Endothelial cell of umbilical vein (primary cell): Measurements from ENCODE around the gene KLF13. TPM values are rescaled to one million over a fixed set of nuclear protein-coding genes. Genes with fewer than 3 reads are reported as not detected.

Source experiments
- BruUV-seq: library from RNA; stranded (reverse); fragments of 400-500 nt; replicated peaks from 2 replicates; lab custom pipeline; 2021; lab: Mats Ljungman, UMichigan
- CTCF ChIA-PET: fragments of 300-600, 350-600 bp; sonication (Branson Sonifier 250); formaldehyde crosslinking; loops from one replicate; lab custom pipeline; 2021; ENCODE audit warnings: antibody characterized with exemption, inconsistent platforms; lab: Charles Lee
- POLR2A ChIA-PET: fragments of 300-600, 350-600 bp; sonication (Branson Sonifier 250); formaldehyde crosslinking; loops from one replicate; lab custom pipeline; 2021; ENCODE audit warnings: antibody characterized with exemption, inconsistent platforms; lab: Charles Lee
- DNase-seq: peaks from one replicate; pipeline ENCODE4 v3.0.0-alpha.2; 2011; ENCODE audit warnings: low read depth, low spot score
- FAIRE-seq: peaks from 2 replicates; lab custom pipeline; 2011; peaks lifted over from hg19 to GRCh38; lab: Jason Lieb, UNC
- H2AFZ ChIP-seq: 2 replicates; pipeline ENCODE4 v1.6.0; 2012; ENCODE audit warnings: low read depth, low read length, control low read depth, inconsistent platforms
- H3K27ac ChIP-seq: 2 replicates; pipeline ENCODE4 v1.5.1; 2011; ENCODE audit warnings: low read depth, mild to moderate bottlenecking, control low read depth, low read length, moderate library complexity; ENCODE audit not compliant: insufficient read depth
- H3K27me3 ChIP-seq, 2 experiments: 2 replicates each; pipeline versions ENCODE4 v1.6.0 to v1.6.1; 2011; ENCODE audit warnings: low read length in 2 of 2, mixed read lengths in 1 of 2; ENCODE audit not compliant: control insufficient read depth in 2 of 2, insufficient read depth in 2 of 2
- H3K36me3 ChIP-seq, 2 experiments: 2 replicates in 1 of 2; 3 replicates in 1 of 2; pipeline ENCODE4 v1.5.1; 2011; ENCODE audit warnings: low read length in 2 of 2, mild to moderate bottlenecking in 1 of 2, moderate library complexity in 1 of 2; ENCODE audit not compliant: control insufficient read depth in 2 of 2, insufficient read depth in 2 of 2; ENCODE audit errors: extremely low read depth in 1 of 2
- H3K4me1 ChIP-seq: 3 replicates; pipeline ENCODE4 v1.5.1; 2011; ENCODE audit warnings: mild to moderate bottlenecking, low read length; ENCODE audit not compliant: control insufficient read depth, insufficient read depth; ENCODE audit errors: extremely low read depth
- H3K4me2 ChIP-seq: 2 replicates; pipeline ENCODE4 v1.6.1; 2011; ENCODE audit warnings: low read length, control low read depth, mixed read lengths; ENCODE audit not compliant: insufficient read depth
- H3K4me3 ChIP-seq, 3 experiments: fragments of 200-600 bp in 1 of 3; sonication (generic), shearing (Covaris generic) in 1 of 3; replicated peaks in 1 of 3; 2 replicates each; pipeline ENCODE4 v1.5.1; 2011 to 2016; ENCODE audit warnings: control low read depth in 3 of 3, low read length in 3 of 3, mild to moderate bottlenecking in 2 of 3, inconsistent platforms in 1 of 3, low read depth in 1 of 3, moderate library complexity in 1 of 3; ENCODE audit not compliant: insufficient read depth in 1 of 3
- H3K79me2 ChIP-seq: 2 replicates; pipeline ENCODE4 v1.6.0; 2012; ENCODE audit warnings: low read length, inconsistent platforms; ENCODE audit not compliant: control insufficient read depth, insufficient read depth
- H3K9ac ChIP-seq: replicated peaks from 2 replicates; pipeline ENCODE3; 2011; ENCODE audit warnings: low read length, control low read depth; ENCODE audit not compliant: insufficient read depth; ENCODE audit errors: extremely low read depth
- H3K9me1 ChIP-seq: replicated peaks from 3 replicates; pipeline ENCODE4 v1.6.0; 2011; ENCODE audit warnings: mild to moderate bottlenecking, low read length; ENCODE audit not compliant: control insufficient read depth, insufficient read depth; ENCODE audit errors: extremely low read depth
- H3K9me3 ChIP-seq: replicated peaks from 2 replicates; pipeline ENCODE4 v1.5.1; 2012; ENCODE audit warnings: low read length, inconsistent platforms; ENCODE audit not compliant: control insufficient read depth, insufficient read depth
- H4K20me1 ChIP-seq: replicated peaks from 2 replicates; pipeline ENCODE3; 2011; ENCODE audit warnings: mild to moderate bottlenecking, low read length; ENCODE audit not compliant: control insufficient read depth, insufficient read depth; ENCODE audit errors: extremely low read depth
- EZH2 ChIP-seq: IDR thresholded peaks from 2 replicates; pipeline ENCODE4 v1.6.1; 2012; ENCODE audit warnings: borderline replicate concordance, low read depth, mild to moderate bottlenecking, moderate library complexity, low read length, inconsistent platforms; ENCODE audit not compliant: severe bottlenecking
- FOS ChIP-seq: IDR thresholded peaks from 2 replicates; pipeline ENCODE4 v1.6.1; 2011; ENCODE audit warnings: mild to moderate bottlenecking, low read length, moderate library complexity, borderline replicate concordance; ENCODE audit not compliant: insufficient read depth
- GATA2 ChIP-seq: IDR thresholded peaks from 2 replicates; pipeline ENCODE4 v1.7.0; 2011; ENCODE audit warnings: low read depth, mild to moderate bottlenecking, moderate library complexity, mixed read lengths, low read length; ENCODE audit not compliant: insufficient read length, insufficient read depth
- JUN ChIP-seq: IDR thresholded peaks from 2 replicates; pipeline ENCODE4 v1.6.1; 2011; ENCODE audit warnings: borderline replicate concordance, low read depth; ENCODE audit not compliant: insufficient read length, insufficient read depth
- MYC ChIP-seq: IDR thresholded peaks from one replicate; pipeline ENCODE4 v1.6.1; 2011; ENCODE audit warnings: mild to moderate bottlenecking, low read depth, low read length
- POLR2A ChIP-seq: IDR thresholded peaks from 2 replicates; pipeline ENCODE4 v1.6.1; 2012; ENCODE audit warnings: low read depth, mild to moderate bottlenecking, control low read depth, low read length
- POLR2AphosphoS5 ChIP-seq: IDR thresholded peaks from 2 replicates; pipeline ENCODE4 v1.6.1; 2012; ENCODE audit warnings: low read depth, mild to moderate bottlenecking, control low read depth, low read length, moderate library complexity; ENCODE audit not compliant: insufficient read depth
- dilution Hi-C: fragments of 300-500 bp; cut with MboI; formaldehyde crosslinking; loops from one replicate; pipeline ENCODE4 v1.15.0; 2019; ENCODE audit warnings: low sequenced_read_pairs; ENCODE audit not compliant: extremely low pct_ligation_motif_present
- intact Hi-C: fragments of 100-400 bp; cut with micrococcal nuclease; formaldehyde crosslinking; loops from one replicate; pipeline ENCODE4 v1.10.0; 2022
- polyA plus RNA-seq, 4 experiments: library from polyadenylated mRNA; depleted of rRNA in 3 of 4; stranded (reverse) in 3 of 4; unstranded in 1 of 4; fragments of >200 nt; gene quantifications; 2 replicates each; pipeline versions ENCODE4 v1.2.1 to v1.2.3, GENCODE V29; 2011 to 2012; ENCODE audit warnings: missing spikeins in 1 of 4
- total RNA-seq: library from RNA; stranded (reverse); gene quantifications from 2 replicates; pipeline ENCODE4 v1.2.3, GENCODE V29; 2021
- TF ChIP-seq, protein P1 (sequence below): IDR thresholded peaks from 2 replicates; pipeline ENCODE4 v1.6.1; 2011; ENCODE audit not compliant: insufficient read depth, insufficient read length
- TF ChIP-seq, protein P2 (sequence below), 2 donors: IDR thresholded peaks; 1 replicate in 1 of 2; 2 replicates in 1 of 2; pipeline ENCODE4 v1.5.1; 2011; ENCODE audit warnings: low read length in 2 of 2, mild to moderate bottlenecking in 2 of 2, moderate library complexity in 2 of 2, control low read depth in 1 of 2, inconsistent platforms in 1 of 2, low read depth in 1 of 2; ENCODE audit not compliant: insufficient read depth in 1 of 2; ENCODE audit errors: extremely low read depth in 1 of 2

The KLF13 gene
- total and polyA plus RNA-seq, 2 donors (not counting 3 experiments of a cell fraction or from before 2014, with no cell fraction given): 10.1 to 31.9 TPM

DNA sequence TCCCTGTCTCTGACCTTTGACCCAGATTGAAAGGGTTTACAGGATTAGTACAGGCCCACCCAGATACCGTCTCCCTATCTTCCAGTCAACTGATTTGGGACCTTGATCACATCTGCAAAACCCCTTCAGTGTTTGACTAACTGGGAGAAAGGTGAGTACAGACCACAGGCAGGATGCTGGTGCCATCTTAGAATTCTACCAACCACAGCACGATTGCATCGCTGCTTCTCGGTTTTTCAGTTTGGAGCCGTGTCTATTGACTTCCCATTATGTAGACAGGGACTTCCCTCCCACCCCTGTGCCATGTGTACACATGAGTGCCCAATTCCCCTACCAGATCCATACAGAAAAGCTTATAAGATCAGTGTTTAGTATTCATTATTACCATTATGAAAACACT, 6.6 kb upstream of the KLF13 start:
- CTCF ChIA-PET: interaction anchor here (1.6 kb wide), 1 partner anchor 169 kb away, joined by 4 read pairs; no protein-coding TSS in a partner anchor
- dilution Hi-C loops: loop anchor here (25.0 kb wide), 1 partner anchor 108 kb away; no protein-coding TSS in a partner anchor

More for the DNA sequence above, 6.6 kb upstream of the KLF13 start:
- TF ChIP-seq FOS: no peak
- no peak for TF ChIP-seq GATA2
- no peak for TF ChIP-seq MYC
- TF ChIP-seq EZH2: no peak
- TF ChIP-seq POLR2AphosphoS5: no peak
- TF ChIP-seq POLR2A: no peak
- TF ChIP-seq JUN: no peak
- TF ChIP-seq, protein P1, sequence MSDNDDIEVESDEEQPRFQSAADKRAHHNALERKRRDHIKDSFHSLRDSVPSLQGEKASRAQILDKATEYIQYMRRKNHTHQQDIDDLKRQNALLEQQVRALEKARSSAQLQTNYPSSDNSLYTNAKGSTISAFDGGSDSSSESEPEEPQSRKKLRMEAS: no peak
- TF ChIP-seq, protein P2, sequence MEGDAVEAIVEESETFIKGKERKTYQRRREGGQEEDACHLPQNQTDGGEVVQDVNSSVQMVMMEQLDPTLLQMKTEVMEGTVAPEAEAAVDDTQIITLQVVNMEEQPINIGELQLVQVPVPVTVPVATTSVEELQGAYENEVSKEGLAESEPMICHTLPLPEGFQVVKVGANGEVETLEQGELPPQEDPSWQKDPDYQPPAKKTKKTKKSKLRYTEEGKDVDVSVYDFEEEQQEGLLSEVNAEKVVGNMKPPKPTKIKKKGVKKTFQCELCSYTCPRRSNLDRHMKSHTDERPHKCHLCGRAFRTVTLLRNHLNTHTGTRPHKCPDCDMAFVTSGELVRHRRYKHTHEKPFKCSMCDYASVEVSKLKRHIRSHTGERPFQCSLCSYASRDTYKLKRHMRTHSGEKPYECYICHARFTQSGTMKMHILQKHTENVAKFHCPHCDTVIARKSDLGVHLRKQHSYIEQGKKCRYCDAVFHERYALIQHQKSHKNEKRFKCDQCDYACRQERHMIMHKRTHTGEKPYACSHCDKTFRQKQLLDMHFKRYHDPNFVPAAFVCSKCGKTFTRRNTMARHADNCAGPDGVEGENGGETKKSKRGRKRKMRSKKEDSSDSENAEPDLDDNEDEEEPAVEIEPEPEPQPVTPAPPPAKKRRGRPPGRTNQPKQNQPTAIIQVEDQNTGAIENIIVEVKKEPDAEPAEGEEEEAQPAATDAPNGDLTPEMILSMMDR (IDR thresholded peaks at IDR 0.05; ENCODE audit: extremely low read depth in 1 of 2, insufficient read depth in 1 of 2, low read depth in 1 of 2, low read length in 2 of 2): no peak
- Histone ChIP-seq H3K4me1 (peaks cover under 1% of the 10 kb centered on the region), H3K27me3 (peaks cover 1 to 2% of the 10 kb centered on the region in 2 experiments), H3K9ac (no peak overlapping the region), H4K20me1 (no peaks in the 10 kb centered on the region), H3K27ac (no peak overlapping the region), H2AFZ (no peak overlapping the region), H3K9me1 (no peaks in the 10 kb centered on the region), H3K9me3 (no peaks in the 10 kb centered on the region), H3K36me3 (no peaks in the 10 kb centered on the region), H3K4me3 (no peak overlapping the region), H3K4me2 (no peak overlapping the region), H3K79me2 (no peaks in the 10 kb centered on the region)
- no TSS peak for BruUV-seq
- intact Hi-C loops: loop anchor here (10.0 kb wide), 1 partner anchor 545 kb away; no protein-coding TSS in a partner anchor
- no peak for FAIRE-seq
- POLR2A ChIA-PET: no interaction called here
- DNase-seq: no peak
